Stimulated activated CD4-positive, alpha-beta T cell treated with anti-CD3 and anti-CD28 coated beads, Interleukin-15, amount 100 ng/mL, for 48 hours (primary cell): ENCODE data around the gene FANCI.

Experiments
- DNase-seq, 2 donors: peaks; one replicate each; pipeline ENCODE4 v3.0.0-alpha.2; 2020; ENCODE audit warnings: low read depth in 2 of 2

The FANCI gene

DNA sequence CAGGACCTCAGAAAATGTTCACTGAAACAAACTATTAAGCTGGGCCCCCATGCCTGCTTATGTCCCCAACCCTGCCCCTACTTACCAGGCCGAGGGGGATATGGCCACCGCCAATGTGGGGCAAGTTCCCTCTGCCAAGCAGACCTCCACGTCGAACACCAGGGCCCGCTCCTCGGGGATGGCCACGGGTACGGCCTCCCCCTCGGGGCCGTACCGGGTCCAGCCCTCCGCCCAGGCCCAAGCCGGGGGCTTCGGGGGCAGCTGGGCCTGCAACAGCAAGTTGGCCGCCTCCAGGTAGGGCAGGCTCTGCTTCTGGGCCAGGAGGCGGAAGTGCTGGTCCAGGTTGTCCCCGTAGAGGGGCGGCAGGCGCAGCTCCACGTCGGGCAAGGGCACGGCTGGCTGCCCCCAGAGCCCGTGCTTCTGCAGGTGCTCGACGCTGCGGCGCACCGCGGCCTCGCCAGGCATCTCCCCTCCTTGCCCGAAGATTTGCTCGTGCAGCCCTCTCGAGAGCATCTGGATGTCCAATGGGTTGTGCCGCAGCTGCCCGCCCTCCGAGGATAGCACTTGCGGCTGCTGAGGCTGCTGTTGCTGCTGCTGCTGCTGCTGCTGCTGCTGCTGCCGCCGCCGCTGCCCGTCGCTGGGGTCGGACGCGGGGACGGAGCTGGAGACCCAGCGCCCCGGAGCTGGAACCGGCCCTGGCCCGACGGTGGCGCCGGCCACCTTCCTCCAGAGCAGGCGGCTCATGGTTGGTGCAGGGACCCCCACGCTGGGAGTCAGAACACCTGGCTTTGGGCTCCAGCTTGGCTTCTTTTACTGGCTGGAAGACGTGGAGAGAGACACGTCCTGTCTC lies 89.5 kb downstream of the FANCI start:
- DNase-seq = no peak

DNA sequence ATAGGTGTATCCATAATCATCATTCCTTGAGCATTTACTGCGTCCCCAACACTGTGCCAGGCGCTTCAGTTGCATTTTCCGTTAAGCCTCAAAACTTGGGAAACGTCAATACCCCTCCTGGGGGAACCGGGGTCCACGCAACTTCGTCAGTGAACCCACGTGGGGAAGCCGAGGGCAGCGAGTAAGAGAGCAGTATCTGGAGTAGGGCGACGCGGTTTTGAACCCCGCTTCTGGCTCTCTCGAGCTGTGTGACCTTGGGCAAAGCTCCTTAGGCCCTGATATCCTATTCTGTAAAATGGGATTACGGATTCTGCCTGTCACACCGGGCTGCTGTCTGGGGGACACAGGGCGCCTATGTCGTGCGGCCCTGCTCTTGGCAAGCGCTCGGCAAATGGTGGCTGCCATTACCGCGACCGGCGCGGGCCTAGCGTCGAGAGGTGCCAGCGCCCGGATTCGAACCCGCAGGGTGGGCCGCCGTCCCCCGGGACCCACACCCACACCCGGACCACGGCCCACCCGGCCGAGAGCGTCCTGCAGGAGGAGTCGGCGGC lies 90.3 kb downstream of the FANCI start:
- DNase-seq = no peak

DNA sequence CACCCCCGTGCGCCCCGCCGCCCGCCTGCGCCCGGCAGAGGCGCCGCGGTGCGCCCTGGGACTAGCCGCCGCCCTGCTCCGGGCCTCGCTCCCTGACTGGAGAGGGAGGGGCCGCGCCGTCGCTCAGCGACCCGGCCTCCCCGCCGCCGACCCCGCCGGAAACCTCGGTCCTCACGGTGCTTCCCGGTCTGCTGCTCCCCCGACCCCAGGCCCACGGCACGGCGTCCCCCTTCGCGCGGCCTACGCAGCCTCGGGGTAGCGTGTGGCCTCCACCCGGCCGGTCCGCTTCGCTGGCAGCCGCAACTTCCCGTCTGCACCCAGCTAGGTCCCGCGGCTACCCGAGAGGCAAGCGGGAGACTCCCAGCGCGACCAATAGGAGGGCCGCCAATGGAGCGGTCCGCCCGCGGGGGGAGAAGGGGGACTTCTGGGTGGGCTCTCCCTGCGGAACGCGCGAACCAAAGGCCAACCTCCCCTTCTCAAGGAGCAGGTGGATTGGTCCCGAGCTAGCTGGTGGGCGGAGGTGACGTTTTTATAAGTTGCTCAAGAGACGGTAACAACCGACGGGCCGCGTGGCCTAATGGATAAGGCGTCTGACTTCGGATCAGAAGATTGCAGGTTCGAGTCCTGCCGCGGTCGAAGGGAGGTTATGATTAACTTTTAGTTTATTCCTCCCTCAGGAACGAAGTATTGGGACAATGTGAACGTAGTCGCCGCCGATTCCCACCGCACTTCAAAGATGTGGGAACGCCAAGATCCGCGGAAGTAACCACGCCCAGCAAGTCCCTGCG lies 90.9 kb downstream of the FANCI start, which contains the start of gene POLG:
Gene POLG, minus strand, starts transcription at position 315 of the 788 bp plus-strand sequence. CDS start 1,070 bp downstream, outside the sequence.
- peak; percentile 97 to 99 for DNase-seq

DNA sequence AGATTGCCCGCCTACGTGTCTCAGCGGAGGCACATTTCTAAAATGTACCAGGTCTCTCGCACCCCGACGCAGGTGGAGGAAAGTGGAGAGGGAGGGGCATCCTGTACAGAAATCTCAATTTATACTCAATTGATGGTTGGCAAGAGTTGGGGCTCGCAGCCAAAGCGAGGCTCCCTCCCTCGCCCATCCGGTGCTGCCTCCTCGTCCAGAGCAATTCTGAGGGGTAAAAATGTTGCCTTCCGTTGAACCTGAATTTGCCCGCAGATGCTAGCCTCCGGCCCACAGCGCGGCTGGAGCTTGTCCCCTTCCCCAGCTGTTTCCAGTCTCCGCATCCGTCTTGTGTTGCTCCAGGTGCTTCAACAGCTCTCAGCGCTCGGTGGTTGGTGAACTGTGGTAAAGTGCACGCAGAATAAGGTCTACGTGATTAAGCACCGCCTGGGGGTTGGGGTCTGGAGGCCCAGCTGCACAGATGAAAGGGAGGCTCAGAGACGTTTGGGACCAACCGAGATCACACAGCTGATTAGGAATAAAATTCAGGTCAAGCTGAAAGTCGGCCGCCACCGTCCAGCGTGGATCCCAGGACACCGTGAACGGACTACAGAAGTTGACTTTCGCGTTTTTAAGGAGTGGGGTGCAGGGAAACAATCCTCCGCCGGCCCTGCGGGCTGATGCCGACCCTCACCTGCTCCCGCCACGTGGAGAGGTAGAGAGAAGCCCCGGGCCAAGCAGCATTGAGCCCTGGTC lies 91.7 kb downstream of the FANCI start:
- no peak for DNase-seq

DNA sequence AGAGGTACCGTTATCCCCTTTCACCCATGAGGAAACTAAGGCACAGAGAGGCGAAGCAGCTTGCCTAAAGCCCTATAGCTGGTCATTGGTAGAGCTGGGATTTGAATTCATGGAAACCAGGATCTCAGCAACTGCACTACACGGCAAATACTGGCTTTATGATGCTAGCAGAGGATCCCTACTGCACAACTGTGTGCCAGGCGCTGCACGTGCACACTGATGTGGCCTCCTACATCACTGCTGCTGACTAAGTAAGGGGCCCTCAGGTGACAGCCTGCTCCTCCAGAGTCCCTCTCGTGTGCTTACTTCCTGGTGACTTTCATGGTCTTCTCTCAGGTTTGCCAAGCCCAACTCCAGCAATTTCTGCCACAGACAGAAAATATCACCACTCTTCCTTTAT lies 94.3 kb downstream of the FANCI start:
- DNase-seq = no peak

DNA sequence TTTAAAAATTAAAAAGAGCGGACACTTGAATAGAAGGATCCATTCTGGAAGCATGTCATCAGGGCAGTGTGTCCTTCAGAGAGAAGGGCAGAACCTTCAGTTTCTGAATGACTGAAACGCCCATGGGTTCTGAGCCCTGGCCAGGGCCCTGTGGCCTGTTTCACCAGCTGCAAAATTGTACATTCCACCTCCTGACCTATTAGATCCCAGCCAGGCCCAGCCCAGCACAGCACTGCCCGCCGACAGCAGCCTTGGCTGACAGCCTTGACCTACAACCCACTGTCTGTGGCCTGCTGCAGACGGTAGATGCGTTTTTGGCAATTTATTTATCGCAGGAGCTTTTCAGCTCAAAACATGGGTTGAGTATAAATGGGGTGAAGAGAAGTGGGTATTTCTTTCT lies 96.8 kb downstream of the FANCI start:
- DNase-seq = no peak

DNA sequence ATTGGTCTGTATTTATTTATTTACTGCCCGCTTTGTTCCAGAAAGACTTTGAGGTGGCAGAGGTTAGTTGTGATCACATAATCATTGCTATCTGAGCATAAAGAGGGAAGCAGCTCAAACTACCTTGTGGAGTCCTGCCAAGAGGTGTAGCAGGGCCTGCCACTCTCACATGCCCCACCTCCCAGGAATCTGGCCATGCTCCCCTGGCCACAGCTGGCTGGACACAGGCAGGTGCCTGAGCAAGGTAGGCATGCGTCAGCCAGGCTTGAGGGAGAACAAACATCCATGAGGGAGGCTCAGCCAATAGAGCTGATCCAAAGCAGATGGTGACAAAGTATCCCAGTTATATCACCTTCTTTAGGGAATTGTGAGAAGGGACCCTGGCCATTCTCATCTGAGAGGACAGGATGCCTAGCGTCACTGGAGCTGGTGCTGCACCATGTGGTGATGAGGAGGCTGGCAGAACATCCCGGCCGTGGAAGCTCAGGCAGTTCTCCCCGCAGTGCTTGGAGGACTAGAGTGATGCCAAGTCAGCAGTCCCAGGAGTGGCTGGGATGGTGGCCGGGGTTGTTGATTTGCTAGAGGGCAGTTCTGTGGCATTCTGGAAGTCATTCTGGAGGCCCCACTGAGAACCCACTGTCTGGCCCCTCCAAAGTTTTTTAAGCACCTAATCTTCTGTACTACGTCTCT lies 97.7 kb downstream of the FANCI start:
- no peak for DNase-seq

DNA sequence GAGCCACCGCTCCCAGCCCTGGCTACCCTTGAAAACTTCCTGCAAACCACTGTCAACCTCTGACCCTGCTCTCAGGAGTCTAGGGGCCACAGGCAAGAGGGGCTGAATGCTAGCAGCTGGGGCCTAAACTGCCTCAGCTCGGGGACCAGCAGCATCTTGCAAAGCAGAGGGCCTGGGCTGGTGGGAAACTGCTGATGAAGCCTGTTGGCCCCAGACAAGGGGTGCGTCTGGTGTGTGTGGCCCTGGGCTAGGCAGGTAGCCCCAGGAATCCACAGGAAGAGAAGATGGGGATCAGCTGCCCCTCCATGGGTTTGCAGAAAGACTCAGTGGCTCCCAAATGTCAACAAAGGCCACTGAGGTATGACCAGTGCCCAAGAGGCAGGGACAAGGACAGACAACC lies 99.1 kb downstream of the FANCI start:
- DNase-seq = no peak

DNA sequence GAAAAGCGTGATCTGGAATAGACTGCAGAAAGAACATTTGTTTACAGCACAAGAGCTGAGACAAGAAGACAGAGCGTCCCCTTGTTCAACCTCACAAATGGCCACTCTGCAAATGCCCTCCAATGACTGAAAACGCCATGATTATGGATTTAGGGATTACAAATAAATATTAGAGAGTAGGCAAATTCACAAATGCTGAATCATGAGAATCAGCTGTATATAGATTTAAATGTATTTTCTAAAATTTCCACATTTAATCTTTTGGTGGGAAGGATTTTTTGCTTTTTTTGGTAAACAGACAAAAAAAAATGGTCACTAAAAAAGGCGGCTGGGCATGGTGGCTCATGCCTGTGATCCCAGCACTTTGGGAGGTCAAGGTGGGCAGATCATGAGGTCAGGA lies 101.5 kb downstream of the FANCI start:
- no peak for DNase-seq

DNA sequence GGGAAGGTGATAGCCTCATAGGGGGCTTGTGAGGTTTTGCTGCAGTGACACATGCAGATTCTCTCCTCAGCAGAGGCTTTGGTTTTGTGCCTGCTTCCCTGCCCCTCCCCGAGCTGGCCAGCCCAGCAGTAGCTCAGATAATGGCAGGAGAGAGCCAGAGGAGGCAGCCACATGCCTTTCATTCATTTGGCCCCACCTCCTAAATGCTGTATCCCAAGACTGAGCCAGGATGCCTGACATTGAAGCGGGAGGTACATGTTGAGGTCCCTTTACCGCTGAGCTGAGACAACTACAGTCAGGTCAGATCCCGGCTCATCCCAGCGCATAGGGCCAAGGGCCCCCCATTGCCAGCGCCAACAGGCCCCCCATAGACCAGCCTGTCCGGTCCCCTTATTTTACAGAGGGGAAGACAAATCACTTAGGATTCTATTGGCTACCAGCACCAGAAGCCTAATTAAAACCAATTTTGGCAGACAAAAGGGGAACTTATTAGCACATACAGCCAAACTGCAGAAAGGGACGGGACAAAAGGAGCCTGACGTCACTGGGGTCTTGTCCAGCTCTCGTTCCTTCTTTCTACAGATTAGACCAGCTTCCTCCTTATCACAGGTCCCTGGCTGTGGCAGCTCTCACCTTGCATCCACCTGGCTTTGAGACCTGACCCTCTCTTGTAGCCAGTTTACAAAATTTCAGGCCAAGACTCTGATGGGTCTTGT lies 102.9 kb downstream of the FANCI start:
- no peak for DNase-seq

DNA sequence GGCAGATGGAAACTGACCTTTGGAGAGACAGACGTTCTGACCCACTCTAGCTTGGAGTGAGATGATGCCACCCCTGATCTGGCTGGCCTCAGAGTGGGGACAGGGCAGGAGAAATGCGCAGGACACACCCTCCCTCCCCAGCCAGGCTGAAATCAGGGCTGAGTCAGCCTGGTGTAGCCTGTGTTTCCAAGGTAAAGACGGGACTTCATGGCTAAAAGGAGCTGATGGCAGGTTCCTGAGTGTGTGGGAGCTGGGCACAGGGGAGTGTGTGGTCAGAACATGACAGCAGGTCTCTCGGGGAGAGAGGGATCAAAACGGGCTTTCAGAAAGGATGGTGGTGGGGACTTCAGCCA lies 105.4 kb downstream of the FANCI start:
- no peak for DNase-seq

DNA sequence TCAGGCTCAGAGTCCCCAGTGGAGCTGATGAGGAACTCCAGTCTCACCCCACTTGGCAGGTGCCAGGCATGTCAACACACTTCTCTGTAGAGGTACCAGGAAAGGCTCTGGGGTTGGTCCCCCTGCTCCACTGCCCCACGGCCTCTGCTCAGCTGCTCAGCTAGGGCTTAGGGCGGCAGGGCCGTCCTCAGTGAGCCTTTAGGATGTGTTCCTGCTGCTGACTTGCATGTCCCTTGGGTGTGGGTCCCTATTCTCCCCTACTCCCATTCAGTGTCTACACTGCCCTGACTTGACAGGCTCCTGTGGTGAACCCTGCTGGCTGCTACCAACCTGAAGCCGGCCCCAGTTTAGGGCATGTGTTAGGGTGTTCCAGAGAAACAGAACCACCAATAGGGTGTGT lies 108.7 kb downstream of the FANCI start:
- no peak for DNase-seq

DNA sequence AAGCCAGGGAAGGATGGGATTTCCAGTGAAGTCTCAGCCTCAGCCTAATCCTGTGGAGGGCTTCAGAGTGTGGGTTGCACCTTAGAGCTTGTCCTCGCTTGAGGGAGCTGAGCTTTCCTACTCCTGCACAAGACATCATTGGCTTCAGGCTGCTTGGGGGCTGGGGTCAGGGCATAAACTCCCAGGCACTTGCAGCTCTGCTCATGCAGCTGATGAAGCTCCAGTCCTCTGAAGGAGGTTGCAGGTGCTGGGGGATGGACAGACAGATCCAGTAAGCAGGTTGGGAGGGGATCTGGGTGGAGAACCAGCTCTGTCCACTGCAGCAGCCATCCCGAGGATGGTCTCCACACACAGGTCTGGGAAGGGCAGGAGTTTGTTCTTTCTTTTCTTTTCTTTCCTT lies 110.2 kb downstream of the FANCI start:
- no peak for DNase-seq

DNA sequence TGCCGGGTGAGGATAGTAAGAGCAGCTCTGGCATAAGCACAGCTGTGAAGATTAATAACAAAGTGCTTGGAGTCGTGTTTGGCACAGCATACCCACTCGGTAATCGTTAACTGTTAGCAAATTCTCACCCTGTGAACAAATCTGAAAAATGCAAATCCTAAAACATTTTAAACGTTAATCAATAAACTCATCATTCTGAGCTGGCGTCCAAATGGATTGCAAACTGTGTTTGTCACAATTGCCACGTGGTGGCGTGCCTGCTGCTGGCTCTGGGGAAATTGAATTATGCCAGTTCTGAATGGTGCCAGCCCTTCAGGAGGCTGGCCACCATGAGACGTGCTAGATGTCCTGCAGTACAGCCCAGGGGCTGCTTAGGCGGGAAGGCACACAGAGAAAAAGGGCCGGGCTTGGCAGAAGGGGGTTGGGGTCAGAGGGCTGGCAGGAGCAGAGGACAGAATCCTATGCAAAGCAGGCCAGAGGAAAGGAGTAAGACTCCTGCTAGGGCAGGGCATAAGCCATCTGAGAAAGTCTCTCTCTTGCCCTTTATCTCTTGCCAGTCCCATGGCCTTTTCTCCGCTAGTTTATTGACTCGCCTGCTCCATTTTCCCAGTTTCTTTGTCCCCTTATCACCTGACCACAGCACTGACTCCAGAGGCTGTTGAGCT lies 113.0 kb downstream of the FANCI start:
- no peak for DNase-seq

DNA sequence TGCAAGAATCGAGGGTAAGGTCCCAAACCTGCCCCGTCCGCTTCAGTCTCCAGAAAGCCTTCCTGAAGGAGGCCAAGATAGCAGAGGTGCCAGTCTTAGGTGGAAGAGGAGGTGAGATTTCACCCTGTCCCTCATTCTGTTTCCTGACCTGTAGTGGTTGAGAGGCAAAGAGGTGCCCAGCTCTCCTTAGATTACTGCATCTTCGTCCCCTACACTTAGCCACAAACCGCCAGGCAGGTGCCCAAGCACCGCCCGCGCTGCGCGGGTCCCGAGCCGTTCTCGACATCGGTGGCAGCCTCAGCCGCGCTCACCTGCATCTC lies 114.6 kb downstream of the FANCI start:
- no peak for DNase-seq

DNA sequence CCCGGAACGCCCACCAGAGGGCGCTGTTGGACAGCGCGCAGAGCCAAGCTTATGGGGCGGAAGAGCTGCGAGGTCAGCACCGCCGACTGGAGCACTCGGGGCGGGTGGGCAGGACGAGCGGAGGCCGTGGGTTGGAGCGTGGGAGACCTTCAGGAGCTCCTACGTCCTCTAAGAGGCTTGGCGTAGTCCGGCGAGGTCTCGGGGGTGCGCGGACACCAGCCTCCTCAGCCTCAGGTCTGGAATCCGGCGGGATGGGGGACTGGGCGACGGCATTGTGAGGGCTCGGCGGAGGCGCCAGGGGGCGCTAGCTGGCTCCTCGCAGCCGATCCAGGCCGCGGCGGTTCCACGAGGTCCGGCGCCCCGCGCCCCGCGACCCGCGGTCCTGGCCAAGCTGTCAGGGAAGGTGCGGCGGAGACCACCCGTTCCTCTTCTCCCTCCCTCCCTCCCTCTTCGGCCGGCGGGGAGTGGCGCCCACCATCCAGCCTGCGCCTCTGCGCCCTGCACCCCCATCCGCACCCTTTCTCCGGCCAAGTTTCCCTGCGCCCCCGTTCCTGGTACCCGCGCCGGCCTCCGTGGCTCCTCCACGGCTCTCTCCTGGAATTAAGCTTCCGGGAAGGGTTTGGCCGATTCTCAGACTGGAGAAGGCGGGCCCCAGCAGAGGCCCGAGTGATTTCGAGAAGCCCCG lies 115.1 kb downstream of the FANCI start:
- DNase-seq = peak; percentile 58 to 78

DNA sequence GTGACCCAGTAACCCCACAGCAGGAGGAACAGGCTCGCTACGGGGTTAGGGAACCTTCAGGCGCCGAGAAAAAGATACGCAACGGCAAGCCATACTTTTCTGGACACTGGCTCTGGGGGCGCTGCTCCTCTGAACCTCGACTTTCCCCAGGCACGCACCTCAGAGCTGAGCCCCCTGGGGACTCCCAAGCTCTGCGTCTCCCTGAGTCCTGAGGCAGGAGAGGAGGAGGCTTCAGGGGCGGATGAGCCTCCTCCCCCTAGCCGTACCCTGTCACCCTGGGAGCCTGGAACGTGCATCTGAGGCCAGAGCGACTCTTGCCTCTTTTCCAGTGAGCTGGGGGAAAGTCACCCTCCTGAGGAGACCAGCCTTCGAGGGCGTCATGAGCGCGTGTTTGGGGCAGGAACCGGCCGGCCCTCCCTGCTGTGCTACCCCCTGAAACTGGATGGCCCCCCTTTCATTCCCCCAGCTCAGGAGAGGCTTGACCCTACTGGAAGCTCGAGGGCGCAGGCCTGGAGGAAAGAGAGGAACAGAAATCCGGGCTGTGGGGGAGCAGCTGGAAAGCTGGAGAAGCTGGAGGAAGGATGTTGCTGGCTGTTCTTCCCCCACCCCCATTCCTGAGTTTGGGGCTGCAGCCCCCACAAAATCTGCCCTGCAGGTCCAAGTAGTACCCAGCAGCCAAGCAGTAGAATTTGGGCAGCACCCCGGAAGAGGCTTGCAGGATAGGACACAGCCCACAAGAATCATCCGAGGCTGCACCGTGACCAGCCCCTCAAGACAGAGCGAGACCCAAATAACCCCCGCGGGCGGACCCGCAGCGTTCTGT lies 115.9 kb downstream of the FANCI start:
- DNase-seq = no peak

DNA sequence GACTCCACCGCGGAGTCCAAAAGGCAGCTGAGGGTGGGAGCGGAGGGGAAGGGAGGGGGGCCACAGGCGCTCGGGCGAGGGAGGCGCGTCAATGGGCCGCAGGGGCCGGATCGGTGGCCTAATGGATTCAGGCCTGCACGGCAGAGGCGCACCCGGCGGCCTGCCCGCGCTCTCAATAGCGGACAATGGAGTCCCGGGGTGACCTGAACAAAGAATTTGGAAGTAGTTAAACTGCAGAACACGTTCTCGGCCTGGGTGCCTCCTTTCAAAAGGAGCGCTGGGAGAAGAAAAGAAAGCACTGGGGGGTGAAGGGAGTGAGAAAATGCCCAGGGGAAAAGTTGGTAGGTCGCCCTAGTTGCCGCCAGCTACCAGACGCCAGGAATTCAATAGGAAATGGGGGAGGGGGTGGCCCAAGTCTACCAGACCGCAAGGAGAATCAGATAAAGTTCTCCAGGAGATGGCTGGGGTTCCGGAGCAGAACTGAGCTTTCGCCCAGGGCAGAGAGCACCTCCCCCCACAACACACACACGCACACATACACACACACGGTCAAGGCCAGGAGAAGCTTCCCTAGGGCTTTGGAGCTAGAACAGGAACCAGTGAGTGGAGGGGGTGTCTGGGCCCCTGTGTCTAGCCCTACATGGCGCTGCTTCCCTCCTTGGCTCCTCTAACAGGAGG lies 116.7 kb downstream of the FANCI start:
- no peak for DNase-seq
